Liver (tissue), 3 donors: ENCODE results near the gene MPZ.
A peak's percentile ranks its signal among the peaks of the same experiment; 100 is the strongest.

Experiments used
- CTCF ChIP-seq: fragments of 150-350 bp; IDR thresholded peaks from 2 replicates; pipeline ENCODE4 v1.5.1; 2017; ENCODE audit warnings: improper control_type of control experiment, low read depth, low read length; ENCODE audit not compliant: missing input control
- GABPA ChIP-seq, 2 donors: IDR thresholded peaks in 1 of 2; conservative IDR thresholded peaks in 1 of 2; 2 replicates each; pipeline ENCODE4 v1.6.1; 2016; ENCODE audit warnings: antibody characterized with exemption in 2 of 2, mild to moderate bottlenecking in 1 of 2, moderate library complexity in 1 of 2
- HNF4G ChIP-seq: IDR thresholded peaks from 2 replicates; pipeline ENCODE4 v1.6.1; 2016; ENCODE audit warnings: antibody characterized with exemption
- JUND ChIP-seq, 2 donors: IDR thresholded peaks; 2 replicates each; pipeline ENCODE4 v1.6.1; 2016; ENCODE audit warnings: antibody characterized with exemption in 2 of 2
- MAX ChIP-seq: IDR thresholded peaks from 2 replicates; pipeline ENCODE4 v1.6.1; 2016; ENCODE audit warnings: antibody characterized with exemption
- NR2F2 ChIP-seq: IDR thresholded peaks from 2 replicates; pipeline ENCODE4 v1.6.1; 2016; ENCODE audit warnings: antibody characterized with exemption
- RAD21 ChIP-seq, 2 donors: IDR thresholded peaks; 2 replicates each; pipeline ENCODE4 v1.6.1; 2016; ENCODE audit warnings: antibody characterized with exemption in 2 of 2, mild to moderate bottlenecking in 2 of 2
- REST ChIP-seq: IDR thresholded peaks from 2 replicates; pipeline ENCODE4 v1.6.1; 2016; ENCODE audit warnings: antibody characterized with exemption, mild to moderate bottlenecking
- RXRA ChIP-seq, 2 donors: IDR thresholded peaks; 2 replicates each; pipeline ENCODE4 v1.6.1; 2017 to 2018; ENCODE audit warnings: antibody characterized with exemption in 2 of 2, mild to moderate bottlenecking in 1 of 2
- SP1 ChIP-seq: IDR thresholded peaks from 2 replicates; pipeline ENCODE4 v1.6.1; 2018; ENCODE audit warnings: antibody characterized with exemption, mild to moderate bottlenecking
- TAF1 ChIP-seq: conservative IDR thresholded peaks from 2 replicates; pipeline ENCODE4 v1.6.1; 2016; ENCODE audit warnings: antibody characterized with exemption, mild to moderate bottlenecking
- YY1 ChIP-seq: IDR thresholded peaks from 2 replicates; pipeline ENCODE4 v1.6.1; 2016; ENCODE audit warnings: antibody characterized with exemption, mild to moderate bottlenecking
- donor health status: healthy.
- donor health status: healthy.

DNA sequence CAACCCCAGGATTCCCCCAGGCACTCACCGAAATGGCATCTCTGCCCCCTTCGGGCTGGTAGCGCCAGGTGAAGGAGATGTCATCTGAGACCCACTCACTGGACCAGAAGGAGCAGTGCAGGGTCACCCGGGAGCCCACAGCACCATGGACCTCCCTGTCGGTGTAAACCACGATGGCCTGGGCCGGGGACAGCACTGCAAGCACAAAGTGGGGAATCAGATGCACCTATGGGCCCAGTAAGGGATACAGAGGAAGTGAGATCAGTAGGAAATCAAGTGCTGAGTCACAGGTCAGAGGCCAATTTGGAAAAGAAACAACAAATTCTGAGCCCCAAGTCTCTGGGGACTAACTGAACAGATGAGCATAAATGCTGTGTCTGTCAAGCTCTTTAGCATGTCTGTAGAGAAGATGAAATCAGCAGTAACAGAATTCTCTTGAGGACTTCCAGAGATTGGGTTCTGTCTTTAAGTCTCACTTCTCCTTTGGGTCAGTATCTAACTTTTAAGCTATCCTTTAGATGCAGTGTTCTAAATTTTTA lies 2.5 kb downstream of the MPZ start:
- TF ChIP-seq TAF1 (no peak), CTCF (no peak), YY1 (no peak), NR2F2 (no peak), REST (no peak), RAD21 (IDR thresholded peaks at IDR 0.05) (no peak), SP1 (no peak), RXRA (IDR thresholded peaks at IDR 0.05) (no peak), GABPA (IDR thresholded peaks at IDR 0.05 in 1 of 2, conservative IDR thresholded peaks at IDR 0.05 in 1 of 2) (peak in 1 of 2 donors; percentile 35), HNF4G (no peak), MAX (no peak), JUND (IDR thresholded peaks at IDR 0.05) (no peak)
